Lung (tissue), 12 donors: ENCODE data around the gene MYOG. TPM values are rescaled to one million over a fixed set of nuclear protein-coding genes. Genes with fewer than 3 reads are reported as not detected.

ENCODE experiments used
- ATAC-seq: fragments of 200-7000 bp; cut with Tn5 transposase; one replicate; pipeline ENCODE4 v1.9.1; 2020; ENCODE audit warnings: moderate number of reproducible peaks; ENCODE audit not compliant: insufficient read depth, low FRiP score
- DNase-seq, 3 donors: peaks; one replicate each; pipeline ENCODE4 v3.0.0-alpha.2; 2013 to 2017
- H3K27ac ChIP-seq, 2 donors: one replicate each; pipeline ENCODE4 v1.5.1; 2013; ENCODE audit warnings: mild to moderate bottlenecking in 2 of 2, moderate library complexity in 2 of 2, control low read depth in 1 of 2, inconsistent platforms in 1 of 2, low read depth in 1 of 2, low read length in 1 of 2
- H3K27me3 ChIP-seq, 3 donors: one replicate each; pipeline ENCODE4 v1.5.1; 2013; ENCODE audit warnings: low read length in 2 of 3; ENCODE audit not compliant: control insufficient read depth in 3 of 3, insufficient read depth in 3 of 3
- H3K36me3 ChIP-seq, 4 donors: one replicate each; pipeline ENCODE4 v1.5.1; 2013; ENCODE audit warnings: low read length in 4 of 4, mild to moderate bottlenecking in 1 of 4, moderate library complexity in 1 of 4; ENCODE audit not compliant: control insufficient read depth in 4 of 4, insufficient read depth in 4 of 4
- H3K4me1 ChIP-seq, 5 donors: one replicate each; pipeline ENCODE4 v1.5.1; 2013; ENCODE audit warnings: low read length in 5 of 5, mild to moderate bottlenecking in 2 of 5, moderate library complexity in 1 of 5; ENCODE audit not compliant: control insufficient read depth in 5 of 5, insufficient read depth in 5 of 5
- H3K4me3 ChIP-seq: one replicate; pipeline ENCODE4 v1.5.1; 2013; ENCODE audit warnings: mild to moderate bottlenecking, control low read depth, moderate library complexity
- H3K9ac ChIP-seq, 2 donors: one replicate each; pipeline ENCODE4 v1.5.1; 2013; ENCODE audit warnings: low read length in 2 of 2, control low read depth in 1 of 2; ENCODE audit not compliant: insufficient read depth in 1 of 2
- H3K9me3 ChIP-seq, 4 donors: one replicate each; pipeline ENCODE4 v1.5.1; 2013; ENCODE audit warnings: low read length in 3 of 4, mild to moderate bottlenecking in 1 of 4, moderate library complexity in 1 of 4; ENCODE audit not compliant: control insufficient read depth in 4 of 4, insufficient read depth in 3 of 4
- CTCF ChIP-seq: IDR thresholded peaks from 2 replicates; pipeline ENCODE4 v1.5.1; 2012; ENCODE audit warnings: mild to moderate bottlenecking; ENCODE audit errors: control extremely low read depth, extremely low read depth
- WGBS, 2 donors: extraction: QIAGEN DNeasy Blood & Tissue Kit; methylation state at CpG; one replicate each; pipeline ENCODE4 v1.1.7; 2013; 5-methylcytosine and 5-hydroxymethylcytosine counted together
- polyA plus RNA-seq, 2 donors: library from polyadenylated mRNA; stranded (reverse); fragments of 200-250 nt; gene quantifications; one replicate each; pipeline ENCODE4 v1.2.1, GENCODE V29; 2013
- total RNA-seq, 2 donors: library from RNA; depleted of rRNA in 1 of 2; stranded (reverse); fragments of >200 nt in 1 of 2; gene quantifications; one replicate each; pipeline ENCODE4 v1.2.1, GENCODE V29; 2014 to 2021
- donor health status: control.
- donor health status: control.
- donor health status: Bipolar disorder and iron deficiency.
- donor health status: healthy.
- donor health status: DM: yes; HTN: yes; CAD: no.

Gene MYOG
- total and polyA plus RNA-seq, 4 donors: not detected

GRCh38 chr1:203075236-203076030 lies 10.4 kb downstream of the MYOG start:
- ATAC-seq (no peak), DNase-seq (peak; percentile 23 to 37 (median 31))
- no peak for TF ChIP-seq CTCF
- Histone ChIP-seq H3K4me3 (no peak overlapping the region), H3K36me3 (no peaks in the 10 kb centered on the region), H3K27me3 (peaks cover 0 to 35% (median 20%) of the 10 kb centered on the region in 3 donors), H3K9ac (no peak overlapping the region), H3K4me1 (peaks cover 0 to 9% (median 0%) of the 10 kb centered on the region in 5 donors), H3K9me3 (no peaks in the 10 kb centered on the region), H3K27ac (no peak overlapping the region)
- WGBS, 2 donors: 9 to 12% methylated on average over 49 to 56 of the region's 56 CpGs

GRCh38 chr1:203074610-203075009 lies 11.2 kb downstream of the MYOG start:
- DNase-seq (no peak), ATAC-seq (no peak)
- Histone ChIP-seq H3K27me3 (peaks cover 0 to 35% (median 20%) of the 10 kb centered on the region in 3 donors), H3K9ac (no peak overlapping the region), H3K4me3 (no peak overlapping the region), H3K36me3 (no peaks in the 10 kb centered on the region), H3K9me3 (no peaks in the 10 kb centered on the region), H3K4me1 (peaks cover 0 to 15% (median 0%) of the 10 kb centered on the region in 5 donors), H3K27ac (no peak overlapping the region)
- no peak for TF ChIP-seq CTCF

GRCh38 chr1:203073469-203073868 lies 12.3 kb downstream of the MYOG start:
- H3K9me3 ChIP-seq: no peaks in the 10 kb centered on the region
- no peak for TF ChIP-seq CTCF
- no peak overlapping the region for H3K27ac ChIP-seq
- H3K4me1 ChIP-seq: peaks cover 0 to 24% (median 6%) of the 10 kb centered on the region in 5 donors
- no peak for ATAC-seq
- H3K36me3 ChIP-seq: no peaks in the 10 kb centered on the region
- H3K4me3 ChIP-seq: no peak overlapping the region
- H3K9ac ChIP-seq: no peak overlapping the region
- H3K27me3 ChIP-seq: peaks cover 0 to 32% (median 20%) of the 10 kb centered on the region in 3 donors
- DNase-seq: no peak
- 94 to 97% methylated on average over 2 of the region's 2 CpGs for WGBS, 2 donors
